OCI-LY3 (cell line): ENCODE measurements around the gene CDH8.

Source experiments
- EZH2phosphoT487 ChIP-seq: fragments of 200-600 bp; shearing (Covaris generic); IDR thresholded peaks from 2 replicates; pipeline ENCODE4 v1.6.1; 2018; ENCODE audit warnings: antibody characterized with exemption, mixed run types, low read depth
- TF ChIP-seq, protein P1 (sequence below): fragments of 200-600, 300-600 bp; sonication (generic); IDR thresholded peaks from 2 replicates; pipeline ENCODE4 v1.5.1; 2014; ENCODE audit warnings: antibody characterized with exemption, low read length, low read depth

- TF ChIP-seq, protein P1, sequence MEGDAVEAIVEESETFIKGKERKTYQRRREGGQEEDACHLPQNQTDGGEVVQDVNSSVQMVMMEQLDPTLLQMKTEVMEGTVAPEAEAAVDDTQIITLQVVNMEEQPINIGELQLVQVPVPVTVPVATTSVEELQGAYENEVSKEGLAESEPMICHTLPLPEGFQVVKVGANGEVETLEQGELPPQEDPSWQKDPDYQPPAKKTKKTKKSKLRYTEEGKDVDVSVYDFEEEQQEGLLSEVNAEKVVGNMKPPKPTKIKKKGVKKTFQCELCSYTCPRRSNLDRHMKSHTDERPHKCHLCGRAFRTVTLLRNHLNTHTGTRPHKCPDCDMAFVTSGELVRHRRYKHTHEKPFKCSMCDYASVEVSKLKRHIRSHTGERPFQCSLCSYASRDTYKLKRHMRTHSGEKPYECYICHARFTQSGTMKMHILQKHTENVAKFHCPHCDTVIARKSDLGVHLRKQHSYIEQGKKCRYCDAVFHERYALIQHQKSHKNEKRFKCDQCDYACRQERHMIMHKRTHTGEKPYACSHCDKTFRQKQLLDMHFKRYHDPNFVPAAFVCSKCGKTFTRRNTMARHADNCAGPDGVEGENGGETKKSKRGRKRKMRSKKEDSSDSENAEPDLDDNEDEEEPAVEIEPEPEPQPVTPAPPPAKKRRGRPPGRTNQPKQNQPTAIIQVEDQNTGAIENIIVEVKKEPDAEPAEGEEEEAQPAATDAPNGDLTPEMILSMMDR = no peak
- TF ChIP-seq EZH2phosphoT487 = no peak
Observed at GRCh38 chr16:61877436-61877835, 158.8 kb downstream of the CDH8 start.
